Peyer's patch (tissue), 4 donors: ENCODE results near the gene HDHD5.

Experiments used
- CTCF ChIP-seq, 6 experiments: fragments of 450-650 bp in 4 of 6; fragments of 200-600 bp in 2 of 6; sonication (generic) in 1 of 6; IDR thresholded peaks; one replicate each; pipeline ENCODE4 v1.5.1; 2017 to 2019; ENCODE audit warnings: antibody characterized with exemption in 6 of 6, mild to moderate bottlenecking in 3 of 6, moderate library complexity in 1 of 6
- POLR2A ChIP-seq, 2 donors: fragments of 450-650 bp; IDR thresholded peaks; one replicate each; pipeline ENCODE4 v1.5.1; 2017; ENCODE audit warnings: antibody characterized with exemption in 2 of 2, mild to moderate bottlenecking in 2 of 2, moderate library complexity in 2 of 2

GRCh38 chr22:17130199-17130598, 28.9 kb downstream of the HDHD5 start:
- no peak for TF ChIP-seq CTCF (IDR thresholded peaks at IDR 0.05)
- no peak for TF ChIP-seq POLR2A (IDR thresholded peaks at IDR 0.05)
